Right lobe of liver (tissue), 4 donors: ENCODE results near the gene CYP3A7.

Experiments used
- CTCF ChIP-seq, 4 donors: fragments of 200-600 bp in 3 of 4; fragments of 450-650 bp in 1 of 4; IDR thresholded peaks; one replicate each; pipeline versions ENCODE4 v1.5.1 to v1.8.0; 2016 to 2022; ENCODE audit warnings: antibody characterized with exemption in 4 of 4, mild to moderate bottlenecking in 2 of 4
- POLR2A ChIP-seq: fragments of 450-650 bp; IDR thresholded peaks from one replicate; pipeline ENCODE4 v1.6.1; 2017; ENCODE audit warnings: antibody characterized with exemption, mild to moderate bottlenecking
- donor health status: DM: no; HTN: no; CAD: no.
- donor health status: DM: no; HTN: no; CAD: no.
- donor health status: DM: no; HTN: yes; CAD: no.

GRCh38 chr7:99709260-99709659 lies 25.7 kb downstream of the CYP3A7 start:
- TF ChIP-seq CTCF (IDR thresholded peaks at IDR 0.05) (no peak), POLR2A (no peak)
